NCI-H2227 (cell line): ENCODE data around the gene LRFN3.
"Not testable (repeated sequence)": the region's sequence is repeated elsewhere in the genome, so short reads cannot be mapped to it uniquely, and the experiment has no call there.

Experiments
- DNase-seq: peaks from one replicate; lab custom pipeline; 2025; ENCODE audit not compliant: unreplicated experiment; lab: John Stamatoyannopoulos, UW

The LRFN3 gene

GRCh38 chr19:35935911-35936737 lies at the start of gene LRFN3:
Gene LRFN3, plus strand, starts transcription at chr19:35936374. Its CDS starts 3,052 bp downstream, at chr19:35939426.
- DNase-seq = peak; percentile 100

- DNase-seq = no peak
Observed at GRCh38 chr19:35887197-35887596, 49.0 kb upstream of the LRFN3 start.

GRCh38 chr19:35888398-35888797 lies 47.8 kb upstream of the LRFN3 start:
- DNase-seq = no peak

- peak; percentile 63 for DNase-seq
Observed at GRCh38 chr19:35889370-35890112, 46.6 kb upstream of the LRFN3 start.

DNA sequence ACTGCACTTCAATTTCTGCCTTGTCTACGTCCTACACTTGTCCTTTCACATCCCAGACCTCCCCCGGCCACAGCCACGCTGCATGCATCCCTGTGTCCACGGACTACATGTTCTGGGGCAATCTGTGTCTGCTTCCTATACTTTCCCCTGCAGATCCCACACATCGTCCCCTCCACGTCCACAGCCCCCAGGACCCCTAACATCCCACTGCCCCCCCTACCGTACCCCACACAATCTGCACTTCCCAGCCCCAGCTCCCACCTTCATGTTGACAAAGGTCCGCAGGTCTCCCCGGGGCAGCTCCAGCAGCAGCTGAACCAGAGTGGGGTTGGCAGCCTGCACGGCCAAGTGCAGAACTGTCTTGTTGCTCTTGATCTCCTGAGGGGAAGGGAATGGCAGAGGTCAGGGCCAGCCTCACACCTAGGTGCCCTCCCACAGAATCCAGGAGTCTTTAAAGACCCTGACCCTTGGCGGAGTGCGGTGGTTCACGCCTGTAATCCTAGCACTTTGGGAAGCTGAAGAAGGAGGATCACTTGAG lies 46.0 kb upstream of the LRFN3 start:
- no peak for DNase-seq

DNA sequence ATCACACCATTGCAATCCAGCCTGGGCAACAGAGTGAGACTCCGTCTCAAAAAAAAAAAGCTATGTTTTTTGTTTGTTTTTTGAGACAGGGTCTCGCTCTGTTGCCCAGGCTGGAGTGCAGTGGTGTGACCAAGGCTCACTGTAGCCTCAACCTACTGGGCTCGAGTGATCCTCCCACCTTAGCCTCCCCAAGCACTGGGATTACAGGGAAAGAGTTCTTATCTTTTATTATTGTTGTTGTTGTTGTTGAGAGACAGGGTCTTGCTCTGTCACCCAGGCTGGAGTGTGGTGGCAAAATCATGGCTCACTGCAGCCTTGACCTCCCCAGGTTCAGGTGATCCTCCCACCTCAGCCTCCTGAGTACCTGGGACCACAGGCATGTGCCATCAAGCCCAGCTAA lies 44.4 kb upstream of the LRFN3 start:
- DNase-seq = not testable (repeated sequence)

- DNase-seq = no peak
Observed at GRCh38 chr19:35894342-35894741, 41.8 kb upstream of the LRFN3 start.

DNA sequence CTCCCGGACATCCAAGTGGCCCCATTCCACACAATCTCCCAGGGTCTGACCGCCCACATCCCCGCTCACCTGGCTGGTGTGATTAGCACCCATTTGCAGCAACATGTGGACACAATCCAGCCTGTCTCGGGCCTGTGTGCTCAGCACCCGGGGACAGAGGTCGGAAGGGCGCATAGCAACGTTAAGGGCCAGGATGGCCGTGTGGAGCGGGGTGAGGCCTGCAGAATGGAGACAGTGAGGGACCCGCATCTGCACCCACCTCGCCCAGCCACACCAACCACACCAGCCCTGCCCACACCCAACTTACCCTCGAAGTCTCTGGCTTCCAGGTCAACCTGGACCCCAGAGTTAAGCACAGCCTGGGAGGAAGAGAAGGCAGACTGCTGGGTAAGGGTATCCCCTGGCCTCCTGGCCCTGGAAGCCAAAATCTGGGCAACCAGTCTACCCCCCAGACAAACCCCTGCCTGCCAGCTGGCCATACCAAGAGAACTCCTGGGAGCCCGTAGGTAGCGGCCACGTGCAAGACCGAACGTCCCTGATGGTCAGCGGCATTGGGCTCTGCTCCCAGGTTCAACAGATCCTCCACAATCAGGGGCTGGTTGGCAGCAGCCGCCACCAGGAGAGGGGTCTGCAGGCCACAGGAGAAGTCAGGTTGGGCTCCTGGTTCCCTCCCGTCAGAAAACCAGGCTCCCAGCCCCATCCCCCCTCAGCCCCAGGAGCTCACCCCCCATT lies 40.1 kb upstream of the LRFN3 start:
- no peak for DNase-seq

DNA sequence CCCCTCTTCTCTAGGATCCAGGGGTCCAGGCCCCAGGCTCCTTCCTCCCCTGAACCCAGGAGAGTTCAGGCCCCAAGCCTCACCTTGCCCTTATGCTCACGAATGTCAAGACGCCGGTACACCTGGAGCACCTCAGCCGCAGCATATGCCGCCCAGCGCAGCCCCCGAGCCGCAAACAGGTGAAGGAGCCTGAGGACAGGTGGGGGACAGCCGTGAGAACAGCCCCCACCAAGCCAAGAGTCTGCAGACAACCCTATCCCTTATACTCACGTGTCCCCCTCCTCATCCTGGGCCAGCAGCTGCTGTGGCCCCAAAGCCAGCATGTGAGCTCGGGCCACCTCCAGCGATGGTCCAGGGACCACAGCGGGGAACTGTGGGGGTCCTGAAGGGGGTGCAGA lies 39.5 kb upstream of the LRFN3 start:
- no peak for DNase-seq

DNA sequence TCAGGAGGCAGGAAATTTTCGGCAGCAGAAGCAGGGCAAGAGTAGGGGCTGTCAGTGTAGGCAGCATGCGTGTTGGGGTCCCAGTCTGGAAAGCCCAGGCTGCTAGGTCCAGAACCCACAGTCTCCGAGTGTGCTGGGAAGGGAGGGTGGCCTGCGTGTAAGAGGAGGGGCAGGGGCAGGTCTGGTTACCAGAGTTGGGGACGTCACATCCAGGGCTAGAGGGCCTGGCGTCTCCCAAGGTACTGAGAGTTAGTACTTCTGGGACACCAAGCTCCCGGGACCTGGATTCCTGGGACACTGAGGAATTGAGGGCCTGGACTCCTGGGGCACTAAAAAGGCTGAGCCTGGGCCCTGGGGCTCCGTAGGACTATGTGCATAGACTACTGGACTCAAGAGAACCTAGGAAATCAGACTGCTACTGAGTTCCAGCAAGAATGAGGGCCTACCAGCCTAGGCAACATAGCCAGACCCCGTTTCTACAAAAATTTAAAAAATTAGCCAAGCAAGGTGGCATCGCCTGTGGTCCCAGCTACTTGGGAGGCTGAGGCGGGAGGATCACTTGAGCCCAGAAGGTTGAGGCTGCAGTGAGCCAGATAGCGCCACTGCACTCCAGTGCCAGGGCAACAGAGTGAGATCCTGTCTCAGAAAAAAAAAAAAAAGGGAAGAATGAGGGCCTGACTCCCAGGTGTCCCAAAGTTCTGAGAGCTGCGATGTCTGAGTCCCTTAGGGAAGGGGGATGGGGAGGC lies 38.3 kb upstream of the LRFN3 start:
- DNase-seq = no peak

GRCh38 chr19:35898499-35898809 lies 37.7 kb upstream of the LRFN3 start:
- no peak for DNase-seq

- DNase-seq = peak; percentile 99
Observed at GRCh38 chr19:35899547-35900214, 36.5 kb upstream of the LRFN3 start.

- no peak for DNase-seq
Observed at GRCh38 chr19:35901055-35901644, 35.0 kb upstream of the LRFN3 start.

DNA sequence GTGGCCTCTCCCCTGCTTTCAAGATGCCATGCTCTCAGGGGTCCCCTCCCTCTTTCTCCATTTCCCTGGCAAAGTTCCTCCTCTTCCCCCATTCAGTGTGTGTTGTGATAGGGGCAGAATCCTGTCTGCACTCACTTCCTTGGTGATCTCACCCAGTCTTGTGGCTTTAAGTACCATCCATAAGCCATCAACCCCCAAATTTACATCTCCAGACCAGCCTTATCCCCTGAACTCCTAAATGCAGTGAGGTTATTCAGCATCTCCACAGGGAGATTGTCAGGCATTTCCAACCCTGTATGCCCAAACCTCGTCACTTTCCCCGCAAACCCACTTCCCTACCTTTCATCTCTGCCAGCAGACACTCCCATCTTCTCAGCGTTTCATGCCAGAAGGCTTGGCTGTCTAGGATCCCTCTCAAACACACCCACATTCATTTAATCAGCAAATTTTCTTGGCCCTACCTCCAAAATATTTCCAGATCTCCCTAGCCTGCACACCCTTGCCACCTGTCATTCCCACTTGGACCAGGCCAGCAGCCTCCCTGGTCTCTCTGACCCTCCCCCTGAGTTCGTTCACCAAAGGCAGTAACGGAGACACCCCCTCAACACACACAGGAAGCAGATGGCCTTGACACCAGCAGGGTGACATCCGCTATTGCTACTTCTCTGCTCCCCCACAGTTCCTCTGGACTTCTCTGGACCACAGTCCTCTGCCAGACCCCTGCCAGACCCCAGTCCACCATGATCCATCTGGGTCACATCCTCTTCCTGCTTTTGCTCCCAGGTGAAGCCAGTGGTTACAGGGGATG lies 34.1 kb upstream of the LRFN3 start, which contains the start of gene HCST:
Gene HCST, plus strand, starts transcription at position 676 of the 808 bp plus-strand sequence. Its CDS starts 65 bp downstream, at position 741.
- DNase-seq = no peak

DNA sequence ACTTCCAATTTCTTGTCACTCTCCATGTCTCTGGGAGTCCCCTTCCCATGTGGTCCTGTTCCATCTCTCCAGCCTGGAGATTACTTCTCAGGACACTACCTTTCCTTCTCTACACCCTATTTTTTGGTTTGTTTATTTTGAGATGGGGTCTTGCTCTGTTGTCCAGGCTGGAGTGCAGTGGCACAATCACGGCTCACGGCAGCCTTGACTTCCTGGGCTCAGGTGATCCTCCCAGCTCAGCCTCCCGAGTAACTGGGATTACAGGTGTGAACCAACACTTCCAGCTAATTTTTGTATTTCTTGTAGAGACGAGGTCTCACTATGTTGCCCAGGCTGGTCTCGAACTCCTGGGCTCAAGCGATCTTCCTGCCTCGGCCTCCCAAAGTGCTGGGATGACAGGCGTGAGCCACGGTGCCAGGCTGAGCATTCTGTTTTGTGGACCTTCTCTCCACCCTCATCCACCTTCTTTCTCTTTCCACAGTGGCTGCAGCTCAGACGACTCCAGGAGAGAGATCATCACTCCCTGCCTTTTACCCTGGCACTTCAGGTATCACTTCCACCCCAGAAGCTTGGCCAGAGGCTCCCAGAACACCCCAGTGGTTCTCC lies 33.2 kb upstream of the LRFN3 start:
- DNase-seq = no peak

DNA sequence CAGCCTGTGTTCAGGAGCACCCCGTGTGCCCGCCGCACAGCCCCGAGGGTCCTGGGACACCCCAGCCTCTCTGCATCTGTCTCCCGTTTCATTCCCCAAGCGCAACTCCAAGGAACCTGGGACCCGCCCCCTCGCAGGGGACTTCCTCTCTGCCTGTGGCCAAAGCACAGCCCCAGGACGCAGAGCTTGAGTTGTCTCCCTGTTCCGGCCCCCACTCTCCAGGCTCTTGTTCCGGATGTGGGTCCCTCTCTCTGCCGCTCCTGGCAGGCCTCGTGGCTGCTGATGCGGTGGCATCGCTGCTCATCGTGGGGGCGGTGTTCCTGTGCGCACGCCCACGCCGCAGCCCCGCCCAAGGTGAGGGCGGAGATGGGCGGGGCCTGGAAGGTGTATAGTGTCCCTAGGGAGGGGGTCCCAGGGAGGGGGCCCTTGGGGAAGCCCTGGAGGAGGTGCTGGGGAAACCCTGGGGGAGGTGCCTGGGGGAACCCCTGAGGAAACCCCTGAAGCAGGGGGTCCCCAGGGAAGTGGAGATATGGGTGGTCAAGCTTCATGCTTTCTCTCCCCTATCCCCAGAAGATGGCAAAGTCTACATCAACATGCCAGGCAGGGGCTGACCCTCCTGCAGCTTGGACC lies 32.5 kb upstream of the LRFN3 start:
- peak; percentile 95 for DNase-seq

- DNase-seq = no peak
Observed at GRCh38 chr19:35904311-35905068, 31.7 kb upstream of the LRFN3 start.
